Chondrocyte (in vitro differentiated cells): ENCODE results near the gene GDPD5. TPM values are rescaled to one million over a fixed set of nuclear protein-coding genes. Genes with fewer than 3 reads are reported as not detected.

ENCODE experiments used
- DNase-seq: peaks from one replicate; pipeline ENCODE4 v3.0.0; 2021; ENCODE audit warnings: mixed read lengths, low spot score
- H3K27ac Mint-ChIP-seq: one replicate; pipeline ENCODE4 v1.8.0; 2021; ENCODE audit warnings: mild to moderate bottlenecking, moderate library complexity, mixed read lengths; ENCODE audit not compliant: unreplicated experiment
- H3K27me3 Mint-ChIP-seq: 2 replicates; pipeline ENCODE4 v1.8.0; 2021; ENCODE audit warnings: low read depth, mixed read lengths
- H3K36me3 Mint-ChIP-seq: 2 replicates; pipeline ENCODE4 v1.8.0; 2021; ENCODE audit warnings: low read depth, mixed read lengths
- H3K4me1 Mint-ChIP-seq: 2 replicates; pipeline ENCODE4 v1.8.0; 2021; ENCODE audit warnings: low read depth, mild to moderate bottlenecking, mixed read lengths
- H3K4me3 Mint-ChIP-seq: one replicate; pipeline ENCODE4 v1.8.0; 2021; ENCODE audit warnings: mild to moderate bottlenecking, moderate library complexity, mixed read lengths; ENCODE audit not compliant: unreplicated experiment
- H3K9me3 Mint-ChIP-seq: 2 replicates; pipeline ENCODE4 v1.8.0; 2021; ENCODE audit warnings: low read depth, mixed read lengths
- total RNA-seq: library from RNA; stranded (reverse); gene quantifications from 3 replicates; pipeline ENCODE4 v1.2.1, GENCODE V29; 2021
- TF ChIP-seq, protein P1 (sequence below): fragments of 200-600 bp; sonication (generic); IDR thresholded peaks from 2 replicates; pipeline ENCODE4 v1.5.0; 2021; ENCODE audit warnings: antibody characterized with exemption, mild to moderate bottlenecking, moderate library complexity

GDPD5 gene
- total RNA-seq, 1 donor from 2014 or later = 12.6 TPM

DNA sequence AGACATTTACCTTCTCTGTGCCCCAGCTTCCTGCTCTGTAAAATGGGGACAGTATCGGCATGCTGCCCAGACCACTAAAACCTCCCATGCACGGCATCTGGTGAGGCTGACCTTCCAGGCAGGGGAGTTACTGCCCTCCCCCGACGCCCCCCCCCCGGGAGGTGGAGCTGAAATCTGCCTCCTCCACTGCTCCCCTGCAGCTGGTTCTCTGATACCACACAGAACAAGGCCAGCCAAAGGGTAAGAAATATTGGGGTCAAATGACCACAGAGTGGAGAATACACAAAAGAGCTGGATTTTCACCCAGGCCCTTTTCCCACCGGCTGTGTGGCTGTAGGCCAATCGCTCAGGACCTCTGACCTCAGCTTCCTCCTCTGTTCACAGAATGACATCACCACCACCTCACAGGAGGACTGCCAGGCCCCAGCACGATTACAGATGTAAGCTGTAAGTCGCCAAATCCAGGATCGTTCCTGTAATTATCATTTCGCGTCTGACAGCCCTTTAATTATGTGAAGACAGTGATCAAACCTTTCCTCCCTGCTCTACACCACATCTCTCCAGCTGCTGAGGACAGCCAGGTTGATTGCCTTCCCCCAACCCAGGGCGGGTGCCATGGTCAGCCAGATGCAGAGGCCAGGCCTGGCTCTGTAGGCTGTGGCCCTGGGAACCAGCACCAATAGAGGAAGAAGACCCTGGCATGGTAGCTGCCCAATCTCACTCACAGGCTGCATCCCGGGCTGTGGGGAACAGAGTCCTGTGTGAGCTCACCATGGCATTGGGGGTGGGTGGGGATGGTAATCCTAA lies 57.0 kb downstream of the GDPD5 start:
- H3K9me3 Mint-ChIP-seq = no peaks in the 10 kb centered on the region
- H3K36me3 Mint-ChIP-seq = no peaks in the 10 kb centered on the region
- H3K27ac Mint-ChIP-seq = no peak overlapping the region
- TF ChIP-seq, protein P1, sequence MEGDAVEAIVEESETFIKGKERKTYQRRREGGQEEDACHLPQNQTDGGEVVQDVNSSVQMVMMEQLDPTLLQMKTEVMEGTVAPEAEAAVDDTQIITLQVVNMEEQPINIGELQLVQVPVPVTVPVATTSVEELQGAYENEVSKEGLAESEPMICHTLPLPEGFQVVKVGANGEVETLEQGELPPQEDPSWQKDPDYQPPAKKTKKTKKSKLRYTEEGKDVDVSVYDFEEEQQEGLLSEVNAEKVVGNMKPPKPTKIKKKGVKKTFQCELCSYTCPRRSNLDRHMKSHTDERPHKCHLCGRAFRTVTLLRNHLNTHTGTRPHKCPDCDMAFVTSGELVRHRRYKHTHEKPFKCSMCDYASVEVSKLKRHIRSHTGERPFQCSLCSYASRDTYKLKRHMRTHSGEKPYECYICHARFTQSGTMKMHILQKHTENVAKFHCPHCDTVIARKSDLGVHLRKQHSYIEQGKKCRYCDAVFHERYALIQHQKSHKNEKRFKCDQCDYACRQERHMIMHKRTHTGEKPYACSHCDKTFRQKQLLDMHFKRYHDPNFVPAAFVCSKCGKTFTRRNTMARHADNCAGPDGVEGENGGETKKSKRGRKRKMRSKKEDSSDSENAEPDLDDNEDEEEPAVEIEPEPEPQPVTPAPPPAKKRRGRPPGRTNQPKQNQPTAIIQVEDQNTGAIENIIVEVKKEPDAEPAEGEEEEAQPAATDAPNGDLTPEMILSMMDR = no peak
- no peaks in the 10 kb centered on the region for H3K27me3 Mint-ChIP-seq
- no peak for DNase-seq
- peaks cover 16% of the 10 kb centered on the region for H3K4me1 Mint-ChIP-seq
- no peak overlapping the region for H3K4me3 Mint-ChIP-seq

DNA sequence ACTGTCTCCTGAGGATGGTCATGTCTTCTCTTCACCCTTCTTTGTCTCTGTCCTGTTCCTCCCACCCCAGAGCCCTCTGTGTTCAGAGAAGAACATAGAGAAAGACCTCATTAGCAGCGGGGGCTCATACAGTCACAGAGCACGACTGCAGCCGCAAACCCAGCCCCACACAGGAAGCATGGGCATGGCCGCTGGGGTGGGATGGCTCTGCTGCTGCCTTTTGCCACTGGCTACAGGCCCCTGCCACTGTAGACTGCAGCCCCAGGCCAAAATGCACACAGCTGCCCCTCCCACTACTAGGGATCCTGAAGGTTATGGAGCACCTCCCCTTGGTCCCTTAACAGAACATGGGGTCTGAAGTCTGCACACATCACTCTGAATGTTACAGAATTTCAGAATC lies 57.9 kb downstream of the GDPD5 start:
- Mint-ChIP-seq H3K4me3 (no peak overlapping the region), H3K36me3 (no peaks in the 10 kb centered on the region), H3K4me1 (peaks cover 16% of the 10 kb centered on the region), H3K27me3 (no peaks in the 10 kb centered on the region), H3K27ac (no peak overlapping the region), H3K9me3 (no peaks in the 10 kb centered on the region)
- TF ChIP-seq, protein P1 = no peak
- no peak for DNase-seq

DNA sequence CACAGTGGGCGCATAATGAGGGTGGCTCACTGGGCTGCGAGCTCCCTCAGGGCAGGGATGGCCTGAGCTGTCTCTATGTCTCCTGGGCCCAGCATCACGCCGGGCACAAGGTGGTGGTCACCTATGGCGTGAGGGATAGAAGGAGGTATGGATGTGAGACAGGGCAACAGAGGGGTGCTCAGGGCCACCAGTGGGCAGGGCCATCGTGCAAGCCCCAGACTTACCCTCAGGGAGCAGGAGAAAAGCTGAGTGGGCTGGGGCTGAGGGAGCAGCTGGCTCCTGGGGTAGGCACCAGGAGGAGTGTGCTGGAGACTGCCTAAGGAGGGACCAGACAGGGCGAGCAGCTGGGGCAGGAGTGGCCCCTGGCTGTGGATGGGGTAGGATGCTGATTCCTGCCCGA lies 58.4 kb downstream of the GDPD5 start:
- no peaks in the 10 kb centered on the region for H3K9me3 Mint-ChIP-seq
- TF ChIP-seq, protein P1 = no peak
- no peak for DNase-seq
- H3K4me1 Mint-ChIP-seq = peaks cover 16% of the 10 kb centered on the region
- no peak overlapping the region for H3K4me3 Mint-ChIP-seq
- H3K36me3 Mint-ChIP-seq = no peaks in the 10 kb centered on the region
- no peaks in the 10 kb centered on the region for H3K27me3 Mint-ChIP-seq
- no peak overlapping the region for H3K27ac Mint-ChIP-seq

DNA sequence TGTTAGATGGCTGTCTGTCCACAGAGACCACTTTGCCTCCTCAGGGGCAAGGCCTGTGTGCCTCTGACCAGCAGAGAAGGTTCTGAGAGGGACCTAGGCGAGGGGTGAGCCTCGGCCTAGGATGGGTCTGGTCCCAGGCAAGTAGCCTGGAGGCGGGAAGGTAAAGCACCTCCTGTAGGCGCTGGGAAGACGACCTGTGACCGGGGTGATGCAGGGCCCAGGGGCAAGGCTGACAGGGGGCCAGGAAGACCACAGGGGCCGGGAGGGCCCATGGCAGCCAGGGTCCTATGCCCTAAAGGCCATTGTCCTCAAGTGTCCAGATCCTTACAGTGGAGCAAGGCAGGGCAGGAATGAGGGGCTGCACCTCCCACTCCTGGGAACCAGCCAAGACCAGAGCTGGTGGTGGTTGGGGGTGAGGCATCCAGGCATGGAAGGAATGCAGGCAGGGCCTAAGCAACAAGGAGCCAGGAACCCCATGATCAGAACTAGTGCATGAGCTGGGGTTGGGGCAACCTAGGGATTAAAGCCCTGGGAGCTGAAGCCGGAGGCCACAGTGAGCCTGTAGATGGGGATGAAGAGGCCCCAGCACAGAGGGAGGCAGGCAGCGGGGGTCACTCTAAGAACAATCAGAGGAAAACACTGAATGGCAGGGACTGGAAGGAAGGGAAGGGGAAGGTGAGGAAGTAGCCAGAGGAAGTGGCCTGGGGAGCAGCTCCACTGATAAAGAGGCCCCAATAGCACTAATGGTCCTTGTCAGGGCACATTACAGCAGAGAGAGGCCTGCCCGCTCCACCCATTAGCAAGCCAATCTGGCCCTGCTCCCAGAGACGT lies 59.8 kb downstream of the GDPD5 start:
- H3K27me3 Mint-ChIP-seq = no peaks in the 10 kb centered on the region

More for the DNA sequence above, 59.8 kb downstream of the GDPD5 start:
- Mint-ChIP-seq H3K4me1 (peaks cover 16% of the 10 kb centered on the region), H3K36me3 (no peaks in the 10 kb centered on the region), H3K27ac (no peak overlapping the region), H3K9me3 (no peaks in the 10 kb centered on the region), H3K4me3 (no peak overlapping the region)
- no peak for DNase-seq
- TF ChIP-seq, protein P1 = no peak
